ENCODE data around the gene NAMPT. TPM values are rescaled to one million over a fixed set of nuclear protein-coding genes. Genes with fewer than 3 reads are reported as not detected.

The NAMPT gene
- total RNA-seq, 1 experiment from 2014 or later, result 364 TPM

DNA sequence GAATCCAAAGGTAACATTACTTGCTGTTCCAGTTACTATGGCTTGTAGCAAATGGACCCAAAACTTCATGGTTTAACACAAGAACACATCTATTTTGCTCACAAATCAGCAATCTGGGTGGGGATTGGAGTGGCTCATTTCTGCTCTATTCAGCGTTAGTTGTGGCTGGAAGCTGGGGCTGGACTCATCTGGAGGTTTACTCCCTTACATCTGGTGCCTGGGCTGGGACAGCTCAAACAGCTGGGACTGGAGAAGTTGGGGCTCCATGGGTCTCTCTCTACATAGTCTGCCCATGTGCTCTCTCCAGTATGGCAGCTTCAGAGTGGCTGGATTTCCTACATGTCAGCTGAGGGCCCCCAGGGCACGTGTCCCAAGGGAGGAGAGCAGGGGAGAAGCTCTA, 33.7 kb upstream of the NAMPT start:
- no peak overlapping the region for H3K27ac Mint-ChIP-seq (ENCODE audit: unreplicated experiment)
- peaks cover 14% of the 10 kb centered on the region for H3K4me1 Mint-ChIP-seq (ENCODE audit: low read depth, unreplicated experiment)
- no peaks in the 10 kb centered on the region for H3K27me3 Mint-ChIP-seq (ENCODE audit: unreplicated experiment)
- no peak for DNase-seq
- peaks cover 5% of the 10 kb centered on the region for H3K9me3 Mint-ChIP-seq (ENCODE audit: low read depth, unreplicated experiment)
- no peak overlapping the region for H3K4me3 Mint-ChIP-seq (ENCODE audit: low read depth, unreplicated experiment)
- intact Hi-C loops (cut with micrococcal nuclease; ENCODE audit: unreplicated experiment), result no loop called here
- CTCF ChIA-PET, result interaction anchor here (1.6 kb wide), 1 partner anchor 15 kb away, joined by 4 read pairs; no protein-coding TSS in a partner anchor
- no TSS peak for BruUV-seq (replicated peaks)
- no peaks in the 10 kb centered on the region for H3K36me3 Mint-ChIP-seq (ENCODE audit: insufficient read depth, unreplicated experiment)
- no peak for TF ChIP-seq CTCF (IDR thresholded peaks at IDR 0.05; ENCODE audit: unreplicated experiment)

DNA sequence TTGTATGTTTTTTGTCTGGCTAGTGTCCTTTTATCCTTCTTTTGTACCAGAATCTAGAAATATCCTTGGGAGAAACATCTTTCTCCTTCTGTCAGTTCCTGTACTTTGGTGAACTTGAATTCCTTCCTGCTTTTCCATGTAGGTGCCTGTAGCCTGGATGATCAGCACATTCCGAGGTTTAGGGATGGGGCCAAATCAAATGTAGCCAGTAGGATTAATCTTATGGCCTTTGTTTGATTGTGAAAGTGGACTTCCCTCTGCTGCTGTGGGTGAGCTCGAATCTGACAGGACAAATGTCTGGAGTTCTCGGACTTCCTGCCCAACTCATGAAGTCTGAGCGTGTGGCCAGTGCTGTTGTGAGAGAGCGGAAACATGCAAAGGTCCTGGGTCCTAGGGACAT, 33.2 kb upstream of the NAMPT start:
- peaks cover 5% of the 10 kb centered on the region for H3K9me3 Mint-ChIP-seq (ENCODE audit: low read depth, unreplicated experiment)
- H3K36me3 Mint-ChIP-seq (ENCODE audit: insufficient read depth, unreplicated experiment), result no peaks in the 10 kb centered on the region
- DNase-seq, result no peak
- intact Hi-C loops (cut with micrococcal nuclease; ENCODE audit: unreplicated experiment), result no loop called here
- no peak overlapping the region for H3K4me3 Mint-ChIP-seq (ENCODE audit: low read depth, unreplicated experiment)
- CTCF ChIA-PET, result interaction anchor here (1.6 kb wide), 1 partner anchor 15 kb away, joined by 4 read pairs; no protein-coding TSS in a partner anchor
- no TSS peak for BruUV-seq (replicated peaks)
- H3K4me1 Mint-ChIP-seq (ENCODE audit: low read depth, unreplicated experiment), result peaks cover 19% of the 10 kb centered on the region
- TF ChIP-seq CTCF (IDR thresholded peaks at IDR 0.05; ENCODE audit: unreplicated experiment), result no peak
- no peaks in the 10 kb centered on the region for H3K27me3 Mint-ChIP-seq (ENCODE audit: unreplicated experiment)
- no peak overlapping the region for H3K27ac Mint-ChIP-seq (ENCODE audit: unreplicated experiment)

- no peak for DNase-seq
- Mint-ChIP-seq H3K36me3 (ENCODE audit: insufficient read depth, unreplicated experiment) (no peaks in the 10 kb centered on the region), H3K27ac (ENCODE audit: unreplicated experiment) (no peak overlapping the region), H3K9me3 (ENCODE audit: low read depth, unreplicated experiment) (peaks cover 5% of the 10 kb centered on the region), H3K4me3 (ENCODE audit: low read depth, unreplicated experiment) (no peak overlapping the region), H3K4me1 (ENCODE audit: low read depth, unreplicated experiment) (peaks cover 22% of the 10 kb centered on the region), H3K27me3 (ENCODE audit: unreplicated experiment) (no peaks in the 10 kb centered on the region)
- TF ChIP-seq CTCF (IDR thresholded peaks at IDR 0.05; ENCODE audit: unreplicated experiment), result no peak
- intact Hi-C loops (cut with micrococcal nuclease; ENCODE audit: unreplicated experiment), result no loop called here
- no TSS peak for BruUV-seq (replicated peaks)
- CTCF ChIA-PET, result no interaction called here
These were observed 32.2 kb upstream of the NAMPT start for GRCh38 chr7:106316947-106317346.

DNA sequence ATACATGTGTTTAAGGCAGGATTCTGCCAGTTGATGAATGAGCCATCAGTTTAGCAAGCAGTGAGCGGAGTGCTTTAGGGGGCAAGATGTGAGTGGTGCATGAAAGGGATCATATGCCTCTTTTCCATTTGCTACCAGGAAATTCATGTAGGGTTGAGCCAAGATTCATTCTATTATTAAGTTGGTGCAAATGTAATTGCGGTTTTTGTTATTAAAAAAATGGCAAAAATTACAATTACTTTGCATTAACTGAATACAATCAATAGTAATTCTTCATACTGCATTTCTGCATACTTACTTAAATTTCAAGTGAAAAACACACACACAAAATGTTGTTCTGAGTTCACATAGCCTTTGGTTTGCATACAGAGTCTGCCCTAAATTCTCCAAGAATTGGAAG, 30.1 kb upstream of the NAMPT start:
- Mint-ChIP-seq H3K36me3 (ENCODE audit: insufficient read depth, unreplicated experiment) (no peaks in the 10 kb centered on the region), H3K4me3 (ENCODE audit: low read depth, unreplicated experiment) (no peak overlapping the region), H3K27ac (ENCODE audit: unreplicated experiment) (no peak overlapping the region), H3K27me3 (ENCODE audit: unreplicated experiment) (no peaks in the 10 kb centered on the region), H3K4me1 (ENCODE audit: low read depth, unreplicated experiment) (peaks cover 22% of the 10 kb centered on the region), H3K9me3 (ENCODE audit: low read depth, unreplicated experiment) (peaks cover 6% of the 10 kb centered on the region)
- no peak for TF ChIP-seq CTCF (IDR thresholded peaks at IDR 0.05; ENCODE audit: unreplicated experiment)
- no TSS peak for BruUV-seq (replicated peaks)
- CTCF ChIA-PET, result interaction anchor here (0.7 kb wide), 1 partner anchor 7 kb away, joined by 3 read pairs; no protein-coding TSS in a partner anchor
- intact Hi-C loops (cut with micrococcal nuclease; ENCODE audit: unreplicated experiment), result no loop called here
- no peak for DNase-seq

Measured in Calu3 (cell line).